Loucy (cell line): ENCODE measurements around the gene LMO2.

Experiments used
- EZH2phosphoT487 ChIP-seq: fragments of 200-600 bp; IDR thresholded peaks from 2 replicates; pipeline ENCODE4 v1.6.1; 2018; ENCODE audit warnings: antibody characterized with exemption, mild to moderate bottlenecking, moderate library complexity, borderline replicate concordance
- TF ChIP-seq, protein P1 (sequence below): fragments of 200-600 bp; sonication (generic); conservative IDR thresholded peaks from 2 replicates; pipeline ENCODE4 v1.5.1; 2014; ENCODE audit warnings: mild to moderate bottlenecking, antibody characterized with exemption, low read length

DNA sequence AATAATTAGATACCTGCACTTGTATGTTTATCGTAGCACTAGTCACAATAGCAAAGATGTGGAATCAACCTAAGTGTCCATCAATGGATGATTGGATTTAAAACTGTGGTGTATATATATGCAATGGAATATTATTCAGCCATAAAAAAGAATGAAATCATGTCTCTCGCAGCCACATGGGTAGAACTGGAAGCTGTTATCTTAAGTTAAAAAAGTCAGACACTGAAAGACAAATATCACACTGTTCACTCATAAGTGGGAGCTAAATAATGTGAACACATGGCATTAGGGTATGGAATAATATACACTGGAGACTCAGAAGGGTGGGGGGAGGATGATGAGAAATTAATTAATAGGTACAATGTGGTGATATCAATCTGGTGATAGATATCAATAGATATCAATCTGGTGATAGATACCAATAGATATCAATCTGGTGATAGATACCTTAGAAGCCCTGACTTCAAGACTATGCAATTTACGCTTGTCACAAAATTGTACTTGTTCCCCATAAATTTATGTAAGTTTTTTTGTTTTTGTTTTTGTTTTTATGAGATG, 2.0 kb downstream of the LMO2 start:
- TF ChIP-seq, protein P1, sequence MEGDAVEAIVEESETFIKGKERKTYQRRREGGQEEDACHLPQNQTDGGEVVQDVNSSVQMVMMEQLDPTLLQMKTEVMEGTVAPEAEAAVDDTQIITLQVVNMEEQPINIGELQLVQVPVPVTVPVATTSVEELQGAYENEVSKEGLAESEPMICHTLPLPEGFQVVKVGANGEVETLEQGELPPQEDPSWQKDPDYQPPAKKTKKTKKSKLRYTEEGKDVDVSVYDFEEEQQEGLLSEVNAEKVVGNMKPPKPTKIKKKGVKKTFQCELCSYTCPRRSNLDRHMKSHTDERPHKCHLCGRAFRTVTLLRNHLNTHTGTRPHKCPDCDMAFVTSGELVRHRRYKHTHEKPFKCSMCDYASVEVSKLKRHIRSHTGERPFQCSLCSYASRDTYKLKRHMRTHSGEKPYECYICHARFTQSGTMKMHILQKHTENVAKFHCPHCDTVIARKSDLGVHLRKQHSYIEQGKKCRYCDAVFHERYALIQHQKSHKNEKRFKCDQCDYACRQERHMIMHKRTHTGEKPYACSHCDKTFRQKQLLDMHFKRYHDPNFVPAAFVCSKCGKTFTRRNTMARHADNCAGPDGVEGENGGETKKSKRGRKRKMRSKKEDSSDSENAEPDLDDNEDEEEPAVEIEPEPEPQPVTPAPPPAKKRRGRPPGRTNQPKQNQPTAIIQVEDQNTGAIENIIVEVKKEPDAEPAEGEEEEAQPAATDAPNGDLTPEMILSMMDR = no peak
- no peak for TF ChIP-seq EZH2phosphoT487
